Kidney (tissue), 14 donors: ENCODE data around the gene CLIC4. TPM values are rescaled to one million over a fixed set of nuclear protein-coding genes. Genes with fewer than 3 reads are reported as not detected.

ENCODE experiments used
- DNase-seq, 5 donors: peaks; one replicate each; pipeline ENCODE4 v3.0.0-alpha.2; 2013 to 2020
- FAIRE-seq: peaks from 2 replicates; lab custom pipeline; 2012; peaks lifted over from hg19 to GRCh38; lab: Jason Lieb, UNC
- H3K27ac ChIP-seq, 2 donors: one replicate each; pipeline ENCODE4 v1.7.0; 2013; ENCODE audit warnings: low read depth in 2 of 2, low read length in 2 of 2, inconsistent platforms in 1 of 2
- H3K27me3 ChIP-seq: one replicate; pipeline ENCODE4 v1.7.1; 2013; ENCODE audit warnings: low read length, inconsistent platforms; ENCODE audit not compliant: control insufficient read depth, insufficient read depth
- H3K36me3 ChIP-seq, 3 donors: one replicate each; pipeline versions ENCODE4 v1.7.0 to v1.7.1; 2013; ENCODE audit warnings: low read length in 3 of 3, control low read depth in 1 of 3, inconsistent platforms in 1 of 3; ENCODE audit not compliant: insufficient read depth in 3 of 3, control insufficient read depth in 2 of 3
- H3K4me1 ChIP-seq, 3 donors: one replicate each; pipeline versions ENCODE4 v1.7.0 to v1.7.1; 2013; ENCODE audit warnings: low read length in 3 of 3, inconsistent platforms in 1 of 3, low read depth in 1 of 3; ENCODE audit not compliant: control insufficient read depth in 2 of 3, insufficient read depth in 2 of 3
- H3K4me3 ChIP-seq, 3 donors: one replicate each; pipeline versions ENCODE4 v1.7.0 to v1.8.1; 2013; ENCODE audit warnings: low read length in 3 of 3, control low read depth in 1 of 3, inconsistent platforms in 1 of 3
- H3K9ac ChIP-seq, 3 donors: one replicate each; pipeline versions ENCODE4 v1.7.0 to v1.7.1; 2013; ENCODE audit warnings: low read length in 3 of 3, control low read depth in 1 of 3, inconsistent platforms in 1 of 3
- H3K9me3 ChIP-seq, 3 donors: one replicate each; pipeline versions ENCODE4 v1.7.0 to v1.7.1; 2013; ENCODE audit warnings: low read length in 3 of 3, control low read depth in 1 of 3, inconsistent platforms in 1 of 3; ENCODE audit not compliant: control insufficient read depth in 2 of 3, insufficient read depth in 1 of 3
- CTCF ChIP-seq: IDR thresholded peaks from 3 replicates; pipeline ENCODE4 v1.5.1; 2012; ENCODE audit warnings: mild to moderate bottlenecking, moderate library complexity, borderline replicate concordance; ENCODE audit not compliant: insufficient read depth; ENCODE audit errors: extremely low read depth
- intact Hi-C: fragments of 100-400 bp; cut with DNase I; formaldehyde crosslinking; loops from one replicate; pipeline ENCODE4 v1.11.1; 2022
- polyA plus RNA-seq: library from polyadenylated mRNA; stranded (reverse); fragments of 350-450 nt; fragmentation: Illumina TruSeq; extraction: RNeasy Lipid Tissue Mini Kit (QIAGEN cat#74804); gene quantifications from one replicate; pipeline ENCODE4 v1.2.3, GENCODE V29; 2014; ENCODE audit warnings: low read depth, low replicate concordance; ENCODE audit not compliant: insufficient read depth
- total RNA-seq: library from RNA; stranded (reverse); fragmentation: NEBNext Ultra II Directional; extraction: Animal tissue kit (Norgen Biotek cat#: 25700); gene quantifications from one replicate; pipeline ENCODE4 v1.2.1, GENCODE V29; 2021
- donor health status: control.
- donor health status: control.
- donor health status: control.
- donor health status: control.
- donor health status: control.
- donor health status: DM: yes; HTN: yes; CAD: no.
- donor health status: Normal renal cell carcinoma (clear cell type).

Gene CLIC4
- total and polyA plus RNA-seq, 2 donors from 2014 or later, result 72.7 to 315 TPM

GRCh38 chr1:24873148-24873547 is 127.9 kb downstream of the CLIC4 start:
- FAIRE-seq (no peak), DNase-seq (no peak)
- no peak overlapping the region for H3K4me3 ChIP-seq
- intact Hi-C loops, result no loop called here
- no peaks in the 10 kb centered on the region for H3K4me1 ChIP-seq
- no peak for TF ChIP-seq CTCF
- no peaks in the 10 kb centered on the region for H3K9me3 ChIP-seq
- no peak overlapping the region for H3K9ac ChIP-seq
- H3K27ac ChIP-seq, result no peak overlapping the region
- H3K36me3 ChIP-seq, result no peaks in the 10 kb centered on the region
- no peaks in the 10 kb centered on the region for H3K27me3 ChIP-seq

DNA sequence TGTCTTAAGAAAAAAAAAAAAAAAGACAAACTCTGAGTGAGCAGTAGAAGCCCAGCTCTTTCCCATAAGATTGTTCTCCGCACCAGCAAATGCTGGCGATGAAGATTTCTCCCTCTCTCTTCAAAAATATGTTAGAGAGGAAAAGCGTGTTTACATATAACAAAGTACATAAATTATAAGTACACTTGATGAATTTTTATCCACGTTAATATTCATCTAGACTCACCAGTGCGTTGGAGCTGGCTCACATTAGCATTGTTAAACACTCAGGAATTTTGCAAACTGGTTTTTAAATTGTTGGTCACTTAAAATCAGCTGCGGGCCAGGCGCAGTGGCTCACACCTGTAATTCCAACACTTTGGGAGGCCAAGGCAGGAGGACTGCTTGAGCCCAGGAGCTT is 128.8 kb downstream of the CLIC4 start:
- Histone ChIP-seq H3K27ac (no peak overlapping the region), H3K9ac (no peak overlapping the region), H3K4me1 (no peaks in the 10 kb centered on the region), H3K4me3 (no peak overlapping the region), H3K36me3 (no peaks in the 10 kb centered on the region), H3K9me3 (no peaks in the 10 kb centered on the region), H3K27me3 (no peaks in the 10 kb centered on the region)
- no peak for FAIRE-seq
- no peak for TF ChIP-seq CTCF
- DNase-seq, result no peak
- intact Hi-C loops, result no loop called here

DNA sequence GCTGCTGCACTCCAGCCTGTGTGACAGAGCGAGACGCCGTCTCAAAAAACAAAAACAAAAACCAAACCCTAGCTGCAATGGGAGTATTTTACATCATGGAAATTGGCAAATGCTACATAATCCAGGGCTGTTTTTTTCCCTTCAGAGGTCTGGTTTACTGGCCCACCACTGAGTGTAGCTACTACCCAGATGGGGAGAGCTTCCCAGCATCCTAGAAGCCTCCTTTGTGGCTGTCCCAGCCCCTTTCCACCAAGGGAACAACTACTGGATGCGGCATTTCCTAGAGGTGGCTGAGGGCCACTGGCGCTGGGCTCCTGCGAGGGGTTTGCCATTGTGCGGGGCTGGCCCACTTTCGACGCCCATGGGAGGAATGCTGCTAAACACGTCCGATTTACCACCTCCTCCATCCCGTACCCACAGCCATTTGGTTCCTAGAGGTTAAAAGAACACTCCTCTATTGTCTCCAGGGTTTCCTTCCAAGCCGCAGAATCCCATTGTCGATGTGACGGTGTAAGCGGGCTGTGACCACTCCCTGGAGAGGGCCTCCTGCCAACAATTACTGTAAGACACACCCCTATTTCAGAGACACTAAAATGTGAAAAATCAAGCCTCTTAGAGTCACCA is 129.5 kb downstream of the CLIC4 start:
- H3K27ac ChIP-seq, result no peak overlapping the region
- no peak for TF ChIP-seq CTCF
- H3K9me3 ChIP-seq, result no peaks in the 10 kb centered on the region
- intact Hi-C loops, result no loop called here
- FAIRE-seq (no peak), DNase-seq (peak in 1 of 5 donors; percentile 18)
- H3K4me3 ChIP-seq, result no peak overlapping the region
- no peak overlapping the region for H3K9ac ChIP-seq
- no peaks in the 10 kb centered on the region for H3K36me3 ChIP-seq
- H3K4me1 ChIP-seq, result no peaks in the 10 kb centered on the region
- H3K27me3 ChIP-seq, result no peaks in the 10 kb centered on the region

DNA sequence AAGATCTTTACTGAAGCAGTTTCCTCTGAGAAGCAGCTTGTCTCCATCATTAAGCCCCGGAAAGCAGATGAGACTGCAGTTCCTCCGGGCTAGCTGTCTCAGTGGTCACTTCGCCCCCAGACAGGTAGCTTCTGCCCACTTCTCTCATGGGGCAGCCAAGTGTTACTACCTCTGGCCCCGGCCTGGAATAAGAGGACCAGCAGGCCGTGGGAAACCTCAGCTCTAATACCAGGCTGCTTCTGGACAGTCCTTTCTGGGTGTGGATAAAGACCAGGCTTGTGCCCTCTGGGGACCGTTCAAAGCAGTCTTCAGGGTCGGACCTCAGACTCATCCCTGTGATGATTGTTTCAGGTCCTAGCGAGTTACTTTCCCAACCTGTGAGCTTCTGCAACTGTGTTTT is 130.0 kb downstream of the CLIC4 start:
- H3K36me3 ChIP-seq, result no peaks in the 10 kb centered on the region
- DNase-seq, result peak in 1 of 5 donors; percentile 5
- no peaks in the 10 kb centered on the region for H3K4me1 ChIP-seq
- intact Hi-C loops, result no loop called here
- H3K27me3 ChIP-seq, result no peaks in the 10 kb centered on the region
- no peak for TF ChIP-seq CTCF
- no peak for FAIRE-seq
- no peak overlapping the region for H3K27ac ChIP-seq
- H3K9me3 ChIP-seq, result no peaks in the 10 kb centered on the region
- no peak overlapping the region for H3K4me3 ChIP-seq
- H3K9ac ChIP-seq, result no peak overlapping the region
